NK-92 (cell line): Measurements from ENCODE around the gene EIF2S2.

Experiments used
- DNase-seq: peaks from one replicate; lab custom pipeline; 2025; ENCODE audit not compliant: unreplicated experiment; lab: John Stamatoyannopoulos, UW

Gene EIF2S2

GRCh38 chr20:34065260-34065659 lies 46.8 kb downstream of the EIF2S2 start:
- no peak for DNase-seq

DNA sequence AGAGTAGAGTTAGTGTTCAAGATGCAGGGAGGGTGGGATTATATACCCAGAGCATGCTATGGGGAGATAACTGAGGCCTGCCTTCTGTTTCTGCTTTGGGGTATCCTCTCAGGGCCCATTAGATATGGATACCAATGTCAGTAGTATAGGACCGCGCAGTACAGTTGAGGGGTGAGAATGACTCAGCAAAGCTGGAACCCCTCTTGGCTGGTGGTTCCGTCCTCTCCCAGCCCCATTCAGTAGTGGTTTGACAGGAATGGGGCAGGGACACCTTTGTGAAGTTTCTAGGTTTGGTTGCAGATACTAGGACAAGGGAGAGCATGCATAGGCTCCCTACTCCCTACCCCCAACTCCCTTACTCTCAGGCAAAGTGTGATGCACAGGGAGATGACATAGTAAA lies 47.8 kb downstream of the EIF2S2 start:
- no peak for DNase-seq

- DNase-seq: no peak
Observed at GRCh38 chr20:34062570-34063482, 49.2 kb downstream of the EIF2S2 start.

GRCh38 chr20:34061695-34062094 lies 50.3 kb downstream of the EIF2S2 start:
- DNase-seq: no peak

DNA sequence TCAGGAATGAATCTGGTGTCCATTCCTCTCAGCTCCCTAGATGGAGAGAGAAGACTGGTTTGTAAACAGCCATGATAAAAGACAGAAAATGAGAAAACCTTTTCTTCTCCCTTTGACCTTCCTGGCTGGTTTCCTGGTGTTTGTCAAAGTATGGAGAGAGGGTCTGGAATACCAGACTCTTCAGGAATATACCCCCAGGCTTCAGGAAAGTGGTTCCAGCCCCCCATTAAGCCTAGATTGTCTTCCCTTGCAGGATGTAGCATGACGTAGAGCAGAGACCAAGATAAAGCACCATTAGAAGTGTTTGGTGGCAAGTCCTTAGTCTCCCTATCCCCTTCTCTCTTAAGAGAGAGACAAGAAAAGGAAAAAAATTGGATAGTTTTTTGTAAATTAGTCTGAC lies 51.1 kb downstream of the EIF2S2 start:
- no peak for DNase-seq

GRCh38 chr20:34058831-34059230 lies 53.2 kb downstream of the EIF2S2 start:
- DNase-seq: no peak

DNA sequence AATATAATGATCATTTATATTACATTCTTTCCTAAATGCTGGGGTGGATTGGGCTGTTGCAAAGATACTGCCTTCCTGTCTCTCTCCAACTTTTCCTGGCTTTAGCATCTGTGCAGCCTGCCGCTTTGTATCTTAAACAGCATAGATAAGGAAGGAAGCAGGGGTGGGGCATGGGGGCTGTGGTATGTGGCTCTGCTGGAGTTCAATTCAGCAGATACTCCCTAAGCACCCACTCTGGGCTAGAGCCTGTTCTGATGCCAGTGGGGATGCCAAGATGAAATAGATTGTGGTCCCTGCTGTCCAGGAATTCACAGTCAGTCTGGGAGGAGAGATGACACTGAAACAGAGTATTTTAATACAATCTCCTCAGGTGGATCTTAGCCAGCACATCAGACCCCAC lies 56.8 kb downstream of the EIF2S2 start:
- no peak for DNase-seq

- DNase-seq: no peak
Observed at GRCh38 chr20:34052414-34052813, 59.6 kb downstream of the EIF2S2 start.

GRCh38 chr20:34049897-34050695 lies 61.9 kb downstream of the EIF2S2 start:
- DNase-seq: no peak

DNA sequence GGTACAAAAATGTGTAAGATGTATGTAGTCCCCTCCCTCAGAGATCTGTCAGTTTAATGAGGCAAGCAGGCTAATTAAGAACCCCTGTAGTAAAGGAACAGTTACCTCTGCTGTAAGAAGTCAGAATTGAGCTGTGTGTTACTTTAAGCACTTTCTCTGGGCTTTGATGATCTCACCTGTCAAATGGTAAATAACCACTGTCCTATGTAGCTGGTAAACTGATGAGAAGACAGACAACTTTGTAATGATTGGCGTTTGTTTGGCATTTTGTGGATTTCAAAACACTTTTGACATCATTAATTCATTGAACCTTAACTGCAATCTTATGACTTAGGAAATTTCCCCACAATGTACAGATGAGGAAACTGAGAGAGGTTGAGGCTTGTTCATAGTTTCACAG lies 62.7 kb downstream of the EIF2S2 start:
- DNase-seq: no peak

DNA sequence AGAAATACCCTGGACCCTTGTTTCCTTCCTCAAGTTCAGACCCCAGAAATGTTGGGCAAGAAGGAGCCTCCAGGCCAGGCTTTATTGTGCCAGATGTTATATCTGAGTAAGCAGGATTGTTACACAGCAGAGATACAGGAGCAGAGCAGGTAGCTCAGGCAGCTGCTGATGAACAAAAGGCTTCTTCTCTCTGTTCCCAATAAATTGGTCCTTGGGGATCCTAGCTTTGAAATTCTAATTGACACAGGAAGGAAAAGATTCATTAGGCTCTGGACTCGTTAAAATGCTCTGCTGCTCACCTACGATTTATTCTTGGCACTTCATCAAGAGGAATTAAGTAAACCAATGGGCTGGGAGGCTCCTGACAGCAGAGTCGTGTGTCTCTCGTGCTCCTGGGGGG lies 64.1 kb downstream of the EIF2S2 start:
- DNase-seq: no peak

DNA sequence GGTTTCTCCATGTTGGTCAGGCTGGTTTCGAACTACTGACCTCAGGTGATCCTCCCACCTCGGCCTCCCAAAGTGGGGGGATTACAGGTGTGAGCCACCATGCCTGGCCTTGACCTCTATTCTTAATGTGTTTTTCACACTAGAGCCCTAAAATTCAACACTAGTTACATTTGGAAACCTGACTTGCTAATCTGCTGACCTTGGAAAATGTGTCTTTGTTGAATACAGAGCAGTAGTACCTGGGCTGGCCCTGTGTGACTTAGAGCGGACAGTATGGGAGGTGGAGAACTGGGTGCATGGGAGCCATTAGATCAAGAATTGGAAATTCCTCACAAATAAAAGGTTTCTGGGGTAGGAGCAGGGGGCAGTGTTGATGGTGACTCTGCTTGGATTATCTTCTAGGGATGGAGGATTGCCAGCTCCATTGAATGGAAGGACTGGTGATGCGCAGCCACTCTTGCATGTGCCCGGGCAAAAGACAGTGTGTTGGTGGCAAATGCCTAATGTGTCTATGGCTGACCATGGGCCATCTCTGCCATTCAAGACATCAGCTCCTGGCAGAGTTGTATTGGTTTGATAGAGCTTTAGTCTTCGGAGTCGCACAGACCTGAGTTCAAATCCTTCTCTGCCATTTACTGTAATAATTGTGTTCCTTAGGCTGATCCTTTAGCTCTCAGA lies 64.9 kb downstream of the EIF2S2 start:
- no peak for DNase-seq

DNA sequence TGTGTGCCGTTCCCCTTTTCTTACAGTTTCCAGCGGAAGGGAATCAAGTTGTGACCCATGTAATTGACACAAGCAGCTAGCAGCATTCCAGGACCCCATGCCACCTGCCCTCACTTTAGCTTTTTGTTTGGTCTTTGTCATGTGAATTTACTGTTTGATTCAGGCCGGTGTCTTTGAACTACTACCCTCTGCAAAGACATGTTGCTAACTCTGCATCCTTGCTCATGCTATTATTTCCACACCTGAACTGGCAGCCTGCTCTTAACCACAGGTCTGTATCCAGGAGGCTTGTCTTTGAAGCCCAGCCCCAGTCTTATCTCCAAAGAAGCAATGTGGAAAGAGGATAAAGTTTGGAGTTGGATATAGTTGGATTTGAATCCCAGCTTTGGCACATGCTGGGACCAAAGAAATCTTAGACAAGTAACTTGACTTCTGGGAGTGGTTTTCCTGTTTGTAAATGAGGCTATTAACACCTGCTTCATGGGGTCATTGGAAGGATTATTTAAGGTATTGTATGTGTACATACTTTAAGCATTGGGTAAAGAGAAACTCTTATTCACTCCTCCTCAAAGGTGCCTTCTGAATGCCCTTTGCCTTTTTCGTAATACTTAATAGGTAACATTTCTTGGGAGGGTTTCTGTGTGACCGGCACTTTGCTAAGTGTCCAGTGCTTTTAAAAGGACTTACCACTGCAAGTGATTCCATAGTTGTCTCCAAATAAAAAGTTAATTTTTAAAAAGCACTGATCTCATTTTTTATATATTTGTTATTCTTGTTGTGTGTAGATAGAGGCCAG lies 65.9 kb downstream of the EIF2S2 start:
- DNase-seq: no peak

DNA sequence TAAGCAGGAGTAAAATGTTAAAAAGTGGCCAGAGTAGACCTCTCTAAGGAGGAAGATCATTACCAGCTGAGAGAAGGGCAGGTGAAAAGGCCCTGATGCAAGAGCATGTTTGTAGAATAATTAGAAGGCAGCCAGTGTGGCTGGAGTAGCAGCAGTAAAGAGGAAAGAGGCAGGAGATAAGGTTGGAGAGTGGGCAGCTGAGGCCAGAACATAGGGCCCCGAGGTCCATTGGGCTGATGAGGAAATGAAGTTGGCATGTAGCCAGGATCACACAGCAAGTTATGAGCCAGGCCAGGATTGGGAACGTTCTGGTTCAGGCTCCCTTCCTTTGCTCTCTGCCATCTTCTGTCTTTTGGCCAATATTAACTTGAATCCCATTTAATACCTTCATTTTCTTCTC lies 66.7 kb downstream of the EIF2S2 start:
- DNase-seq: no peak

DNA sequence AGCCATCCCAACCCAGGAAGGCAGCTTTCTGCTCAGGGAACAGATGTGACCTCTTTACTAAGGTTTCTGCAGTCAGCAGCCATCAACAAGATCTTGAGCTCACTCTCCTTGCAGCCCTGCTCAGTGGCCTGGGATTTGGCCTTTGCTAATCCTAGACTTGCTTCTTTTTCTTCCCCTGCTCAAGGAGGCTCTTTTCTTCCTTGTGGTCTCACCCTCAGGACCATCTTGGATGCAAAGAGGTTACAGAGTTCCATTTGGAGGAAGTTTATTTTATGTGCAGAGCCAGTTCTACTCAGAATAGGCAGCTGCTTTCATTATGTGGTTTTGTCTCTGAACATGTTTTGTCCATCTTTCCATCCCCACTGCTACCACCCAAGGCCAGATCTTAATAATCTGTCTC lies 69.0 kb downstream of the EIF2S2 start:
- DNase-seq: no peak

DNA sequence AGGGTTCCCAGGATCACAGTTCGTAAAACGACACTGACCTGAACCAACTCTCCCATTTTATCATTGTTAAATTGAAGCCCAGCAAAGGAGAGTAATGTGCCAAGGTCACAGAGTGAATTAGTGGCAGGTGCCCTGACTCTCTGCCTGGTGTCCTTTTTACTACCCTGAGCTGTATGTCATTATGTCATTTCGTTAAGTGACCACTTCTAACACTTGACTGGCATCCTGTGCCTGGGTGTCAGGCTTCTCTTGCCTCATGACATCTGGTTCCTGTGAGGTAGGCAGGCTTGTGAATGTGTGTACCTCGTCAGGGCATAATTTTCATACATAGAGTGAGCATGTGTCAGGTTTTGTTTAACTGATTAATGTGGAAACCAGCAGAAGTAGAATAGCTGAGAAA lies 69.8 kb downstream of the EIF2S2 start:
- no peak for DNase-seq

DNA sequence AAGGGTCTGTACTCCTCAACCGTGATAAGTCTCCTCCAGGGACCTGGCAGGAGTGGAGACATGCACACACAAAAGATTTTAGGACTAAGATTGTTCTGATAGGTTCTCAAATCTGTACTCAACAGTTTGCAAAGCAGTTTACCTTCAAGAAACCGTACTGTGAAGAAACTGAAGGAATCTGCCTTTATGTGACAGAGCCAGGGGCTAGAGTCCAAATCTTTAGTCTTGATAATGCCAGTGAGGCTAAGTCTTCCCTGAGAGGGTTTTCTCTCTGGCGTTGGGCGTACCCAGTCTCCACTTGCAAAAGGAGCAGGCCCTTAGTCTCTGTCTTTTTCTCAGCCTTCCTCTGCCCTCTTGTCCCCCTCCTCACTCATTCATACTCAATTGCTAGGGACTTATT lies 70.8 kb downstream of the EIF2S2 start:
- DNase-seq: no peak

DNA sequence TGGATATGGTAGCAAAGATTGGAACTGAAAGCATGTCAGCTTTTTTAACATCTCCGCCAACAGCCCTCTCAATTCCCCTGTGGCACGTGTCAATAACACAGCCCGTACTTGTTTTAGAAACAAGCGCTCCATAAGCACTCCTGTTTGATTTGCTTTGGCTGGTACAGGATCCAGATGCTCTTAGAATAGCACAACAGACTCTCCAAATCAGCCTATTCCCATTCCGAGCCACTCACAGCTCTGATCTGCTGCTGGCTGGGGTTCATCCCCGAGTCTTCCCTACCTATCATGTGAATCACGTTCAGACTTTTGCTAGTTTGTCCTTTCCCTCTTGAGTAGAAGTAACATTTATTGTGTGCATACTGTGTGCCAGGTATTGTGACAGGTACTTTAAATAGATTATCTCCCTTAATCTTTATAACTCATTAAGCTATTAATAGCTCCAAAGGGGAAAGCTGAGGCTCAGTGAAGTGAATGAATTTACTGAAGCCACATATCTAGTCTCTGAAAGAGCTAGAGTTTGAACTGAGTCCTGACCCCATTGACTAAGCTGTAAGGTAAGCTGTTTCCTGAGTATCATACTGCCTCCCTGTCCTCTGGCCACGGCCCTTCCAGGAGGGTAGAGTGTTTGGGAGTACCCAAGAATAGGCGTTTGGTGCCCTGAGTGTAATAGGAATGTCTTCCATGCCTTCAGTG lies 71.6 kb downstream of the EIF2S2 start:
- no peak for DNase-seq
